Inferior parietal cortex (tissue), 1 donor: Measurements from ENCODE around the gene C1orf210.
A peak's percentile ranks its signal among the peaks of the same experiment; 100 is the strongest.

ENCODE experiments used
- DNase-seq: peaks from one replicate; pipeline ENCODE4 v3.0.0-alpha.2; 2016; ENCODE audit errors: extremely low spot score

C1orf210 gene

DNA sequence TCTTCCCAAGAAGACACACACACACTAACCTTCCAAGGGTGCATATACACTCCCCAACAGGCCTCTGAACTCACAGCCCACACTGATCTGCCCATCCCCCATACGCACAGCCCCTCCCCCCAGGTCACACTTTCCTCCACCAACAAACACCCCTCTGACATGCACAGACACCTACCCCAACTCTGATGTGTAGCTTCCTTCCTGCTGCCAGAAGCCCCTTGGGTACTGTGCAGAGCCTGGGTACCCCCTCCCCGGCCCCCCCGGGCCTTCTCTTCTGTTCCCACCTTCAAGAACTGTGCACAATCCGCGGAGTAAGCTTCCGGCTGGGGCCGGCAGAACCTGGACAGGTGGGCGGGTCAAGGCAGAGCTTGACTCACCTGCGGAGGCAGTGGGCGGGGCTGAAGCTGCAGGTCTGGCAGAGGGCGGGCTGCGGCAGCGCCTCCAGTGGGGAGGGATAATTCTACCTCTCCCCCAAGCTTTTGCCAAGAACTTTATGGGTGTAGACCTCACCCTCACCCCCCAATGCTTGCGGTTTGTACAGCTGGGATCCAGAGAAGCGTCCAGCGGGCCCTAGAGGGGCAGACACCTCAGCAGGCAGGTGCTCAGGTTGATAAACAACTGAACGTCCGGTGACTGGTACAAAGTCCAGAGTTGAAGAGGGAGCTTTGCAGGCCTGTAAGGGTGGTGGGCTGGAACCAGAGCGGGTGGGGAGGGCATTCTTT, at the start of gene C1orf210:
Gene C1orf210, minus strand, starts transcription at position 313 of the 722 bp plus-strand sequence. CDS start 2,311 bp downstream, outside the sequence.
- DNase-seq = no peak

DNA sequence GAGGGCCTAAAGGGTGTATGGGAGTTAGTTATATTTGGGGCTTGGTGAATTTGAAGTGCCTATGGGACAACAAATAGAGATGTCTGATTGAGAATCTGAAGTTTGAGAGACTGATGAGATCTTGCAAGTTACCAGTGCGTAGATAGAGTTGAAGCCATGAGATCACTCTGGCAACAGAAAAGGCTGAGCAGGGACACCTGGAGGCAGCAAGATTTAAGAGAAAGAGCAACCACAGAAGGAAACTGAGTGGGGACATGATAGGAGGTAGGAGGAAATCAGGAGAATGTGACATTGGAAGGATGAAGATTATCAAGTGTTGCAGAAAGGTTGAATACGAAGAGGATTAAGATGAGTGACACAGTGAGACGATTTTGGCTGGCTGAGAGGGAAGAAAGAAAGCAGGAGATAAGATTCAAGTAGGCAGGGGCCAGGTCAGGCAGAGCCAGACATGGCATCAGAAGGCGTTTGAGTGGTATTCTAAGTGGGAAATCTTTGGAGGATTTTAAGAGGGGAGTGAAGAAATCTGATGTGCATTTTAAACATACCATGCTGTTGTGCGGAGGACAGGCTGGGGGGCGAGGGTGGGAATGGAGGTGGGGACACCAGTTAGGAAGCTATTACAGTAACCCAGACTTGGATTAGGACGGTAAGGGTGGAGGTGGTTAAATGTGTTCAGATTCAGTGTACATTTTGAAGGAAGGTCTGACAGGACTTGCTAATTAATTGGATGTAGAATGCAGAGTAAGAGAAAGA, 49.2 kb upstream of the C1orf210 start:
- no peak for DNase-seq

DNA sequence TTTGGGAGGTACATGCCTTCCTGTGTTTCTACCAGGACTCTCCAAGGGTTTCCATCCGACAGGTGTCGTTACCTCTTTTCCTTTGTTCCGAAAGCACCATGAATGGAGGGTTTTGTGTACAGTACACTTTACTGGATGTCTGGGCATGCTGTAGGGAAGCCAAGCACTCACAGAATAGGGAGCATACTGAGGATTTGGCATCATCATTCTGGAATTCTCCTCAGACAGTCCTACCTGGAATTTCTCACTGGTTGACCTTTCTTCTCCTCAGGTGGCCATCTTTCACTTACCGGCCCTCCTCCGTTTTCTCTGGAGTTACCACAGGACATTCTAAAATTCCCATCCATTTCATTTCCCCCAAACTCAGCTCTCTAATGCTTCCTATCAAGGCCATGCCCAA, 46.3 kb upstream of the C1orf210 start:
- DNase-seq = no peak

DNA sequence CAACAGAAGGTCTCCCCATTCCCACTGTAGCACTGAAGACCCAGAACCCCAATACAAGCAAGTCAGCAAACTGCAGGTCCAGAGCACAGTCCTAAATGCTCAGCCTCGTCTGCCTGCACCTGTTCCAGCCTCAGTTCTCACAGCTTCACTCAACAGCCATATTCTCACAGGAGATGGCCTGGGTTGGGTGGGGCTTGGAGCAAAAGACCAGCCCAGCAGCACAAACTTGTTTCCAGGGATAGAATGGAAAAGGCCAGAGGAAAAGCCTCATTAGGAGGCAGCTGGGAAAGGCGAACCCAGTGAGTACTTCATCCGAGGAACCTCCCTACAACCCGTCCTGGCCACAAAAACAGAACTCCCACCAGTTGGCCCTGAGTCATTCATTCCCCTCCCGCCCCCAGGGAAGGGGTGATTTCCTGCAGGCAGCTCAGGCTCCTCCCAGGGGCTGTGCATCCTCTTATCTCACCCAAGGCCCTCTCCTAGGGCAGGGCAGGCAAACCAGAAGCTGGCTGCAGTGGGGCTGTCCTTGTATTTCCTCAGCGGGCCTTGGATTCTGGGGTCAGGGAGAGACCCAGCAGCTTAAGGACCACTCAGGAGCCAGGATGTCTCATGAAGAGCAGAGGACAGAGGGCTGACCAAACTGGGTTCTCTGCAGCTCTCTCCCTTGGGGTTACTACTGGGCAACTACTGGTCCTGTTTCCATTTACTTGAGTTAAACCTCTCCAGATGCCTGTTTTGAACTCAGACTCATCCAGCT, 44.8 kb upstream of the C1orf210 start:
- no peak for DNase-seq

DNA sequence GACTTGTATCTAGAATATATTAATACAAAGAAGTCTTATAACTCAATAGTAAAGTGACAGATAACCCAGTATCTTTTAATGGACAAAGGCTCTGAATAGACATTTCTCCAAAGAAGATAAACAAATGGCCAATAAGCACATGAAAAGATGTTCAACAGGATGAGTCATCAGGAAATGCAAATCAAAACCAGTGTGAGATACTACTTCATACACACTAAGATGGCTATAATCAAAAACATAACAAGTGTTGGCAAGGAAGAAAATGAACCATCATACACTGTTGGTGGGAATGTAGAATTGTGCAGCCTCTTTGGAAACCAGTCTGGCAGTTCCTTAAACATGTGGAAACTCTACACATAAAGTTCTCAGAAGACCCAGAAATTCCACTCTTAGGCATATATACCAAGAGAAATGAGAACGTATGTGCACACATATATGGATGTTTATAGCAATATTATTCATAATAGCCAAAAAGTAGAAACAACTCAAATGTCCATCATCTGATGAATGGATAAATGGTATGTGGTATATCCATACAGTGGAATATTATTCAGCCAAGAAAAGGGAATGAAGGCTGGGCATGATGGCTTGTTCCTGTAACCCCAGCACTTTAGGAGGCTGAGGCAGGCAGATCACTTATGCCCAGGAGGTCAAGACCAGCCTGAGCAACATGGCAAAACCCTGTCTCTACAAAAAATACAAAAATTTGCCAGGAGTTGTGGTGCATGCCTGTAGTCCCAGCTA, 42.3 kb upstream of the C1orf210 start:
- no peak for DNase-seq

DNA sequence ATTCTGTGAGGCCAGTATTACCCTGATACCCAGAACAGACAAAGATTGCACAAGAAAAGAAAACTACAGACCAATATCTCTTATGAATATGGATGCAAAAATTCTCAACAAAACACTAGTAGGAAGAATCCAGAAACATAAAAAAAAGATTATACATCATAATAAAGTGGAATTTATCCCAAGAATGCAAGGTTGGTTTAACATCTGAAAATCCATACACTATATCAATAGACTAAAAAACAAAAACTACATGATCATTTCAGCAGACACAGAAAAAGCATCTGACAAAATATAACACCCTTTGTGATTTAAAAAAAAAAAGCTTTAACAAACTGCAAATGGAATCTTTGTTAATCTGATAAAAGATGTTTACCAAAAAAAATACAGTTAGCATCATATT, 40.0 kb upstream of the C1orf210 start:
- no peak for DNase-seq

DNA sequence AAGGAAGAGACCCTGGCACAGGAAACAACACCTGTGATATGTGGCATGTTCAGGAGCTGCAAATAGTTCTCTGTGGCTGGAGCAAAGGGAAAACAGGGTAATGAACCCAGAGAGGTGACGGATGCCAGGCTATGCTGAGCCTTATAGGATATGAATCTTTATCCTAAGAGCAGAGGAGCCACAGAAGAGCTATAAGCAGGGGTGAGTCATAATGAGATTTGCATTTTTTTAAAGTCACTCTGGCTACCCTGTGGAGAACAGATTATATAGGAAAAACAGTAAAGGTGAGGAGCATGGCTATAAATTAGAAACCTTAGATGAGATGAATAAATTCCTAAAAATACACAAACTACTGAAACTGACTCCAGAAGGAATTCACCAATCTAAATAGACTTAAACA, 39.4 kb upstream of the C1orf210 start:
- no peak for DNase-seq

DNA sequence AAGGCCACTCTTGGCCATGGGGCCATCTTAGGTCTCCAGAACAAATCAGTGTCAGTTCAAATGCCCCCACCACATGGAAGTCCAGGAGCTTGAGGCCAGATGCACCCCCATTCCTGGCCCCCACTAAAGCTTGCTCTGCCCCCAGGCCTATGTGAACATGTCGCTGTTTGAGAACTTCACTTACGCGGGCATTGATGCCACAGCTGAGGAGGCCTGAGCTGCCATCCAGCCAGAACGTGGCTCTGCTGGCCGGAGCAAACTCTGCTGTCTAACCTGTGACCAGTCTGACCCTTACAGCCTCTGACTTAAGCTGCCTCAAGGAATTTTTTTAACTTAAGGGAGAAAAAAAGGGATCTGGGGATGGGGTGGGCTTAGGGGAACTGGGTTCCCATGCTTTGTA, 37.1 kb upstream of the C1orf210 start:
- DNase-seq = no peak

DNA sequence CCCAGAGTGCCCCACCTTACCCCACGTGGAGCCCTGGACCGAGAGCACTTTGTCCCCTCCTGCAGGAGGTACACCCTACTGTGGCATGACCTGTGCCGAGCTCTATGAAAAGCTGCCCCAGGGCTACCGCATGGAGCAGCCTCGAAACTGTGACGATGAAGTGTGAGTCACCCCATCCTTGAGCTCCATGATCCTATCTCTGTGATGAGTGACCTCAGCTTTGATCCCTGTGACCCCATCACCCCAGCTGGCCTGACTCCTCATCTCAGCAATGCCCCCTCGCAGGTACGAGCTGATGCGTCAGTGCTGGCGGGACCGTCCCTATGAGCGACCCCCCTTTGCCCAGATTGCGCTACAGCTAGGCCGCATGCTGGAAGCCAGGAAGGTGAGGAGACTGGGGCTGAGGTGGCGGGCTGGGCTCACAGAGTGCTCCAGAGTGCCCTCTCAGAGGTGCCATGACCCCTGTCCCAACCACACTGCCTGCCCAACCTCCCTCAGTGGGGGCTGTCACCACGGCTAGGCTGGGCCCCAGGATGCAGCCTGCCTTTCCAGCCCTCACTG, 36.0 kb upstream of the C1orf210 start:
- DNase-seq = no peak

DNA sequence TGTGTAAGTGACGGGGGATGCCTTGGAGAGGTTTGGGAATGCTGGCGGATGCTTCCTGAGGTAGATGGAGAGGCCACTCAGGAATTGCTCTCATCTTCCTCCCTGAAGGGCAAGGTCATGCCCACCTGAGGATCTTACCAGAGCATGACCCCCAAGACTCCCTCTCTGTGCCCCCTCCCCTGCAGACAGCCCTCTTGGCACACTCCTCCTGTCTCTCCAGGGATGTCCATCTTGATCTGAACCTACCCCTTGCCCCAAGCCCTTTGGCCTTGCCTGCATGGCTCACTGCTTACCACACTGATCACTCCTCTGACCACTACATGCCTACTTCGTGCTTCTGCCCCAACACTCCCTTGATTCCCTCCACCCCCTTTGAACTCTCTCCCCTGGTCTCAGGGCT, 34.4 kb upstream of the C1orf210 start:
- DNase-seq = no peak

DNA sequence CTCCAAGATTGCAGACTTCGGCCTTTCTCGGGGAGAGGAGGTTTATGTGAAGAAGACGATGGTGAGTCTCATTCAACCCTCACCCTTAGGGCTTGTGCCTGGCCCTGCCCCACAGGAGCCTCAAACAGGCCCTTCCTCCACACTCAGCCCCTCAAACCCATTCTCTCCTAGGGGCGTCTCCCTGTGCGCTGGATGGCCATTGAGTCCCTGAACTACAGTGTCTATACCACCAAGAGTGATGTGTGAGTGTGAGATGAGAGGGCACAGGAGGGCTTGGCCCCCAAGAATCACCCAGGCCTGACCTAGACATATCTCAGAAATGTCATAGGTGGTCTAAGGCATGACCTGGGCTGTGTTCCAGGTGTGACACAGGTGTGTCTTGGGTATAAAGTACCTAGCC, 33.9 kb upstream of the C1orf210 start:
- DNase-seq = no peak

DNA sequence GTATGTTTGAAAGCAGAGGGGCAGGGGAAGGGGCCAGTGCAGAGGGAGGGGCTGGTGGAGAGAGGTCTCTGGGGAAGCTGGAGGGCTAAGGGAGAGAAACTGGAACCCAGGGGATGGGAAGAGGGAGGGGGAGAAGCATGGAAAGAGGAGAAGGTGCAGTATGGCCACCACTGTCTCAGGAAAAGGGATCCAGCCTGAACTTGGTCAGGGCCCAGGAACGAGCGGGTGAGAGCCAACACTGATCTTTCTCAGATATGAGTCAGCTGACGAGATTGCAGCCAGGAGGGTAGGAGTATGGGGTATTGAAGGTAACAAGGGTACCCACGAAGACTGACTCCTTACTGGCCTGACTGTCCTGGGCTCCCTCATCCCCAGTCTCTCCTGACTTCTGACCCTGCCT, 33.5 kb upstream of the C1orf210 start:
- DNase-seq = no peak

DNA sequence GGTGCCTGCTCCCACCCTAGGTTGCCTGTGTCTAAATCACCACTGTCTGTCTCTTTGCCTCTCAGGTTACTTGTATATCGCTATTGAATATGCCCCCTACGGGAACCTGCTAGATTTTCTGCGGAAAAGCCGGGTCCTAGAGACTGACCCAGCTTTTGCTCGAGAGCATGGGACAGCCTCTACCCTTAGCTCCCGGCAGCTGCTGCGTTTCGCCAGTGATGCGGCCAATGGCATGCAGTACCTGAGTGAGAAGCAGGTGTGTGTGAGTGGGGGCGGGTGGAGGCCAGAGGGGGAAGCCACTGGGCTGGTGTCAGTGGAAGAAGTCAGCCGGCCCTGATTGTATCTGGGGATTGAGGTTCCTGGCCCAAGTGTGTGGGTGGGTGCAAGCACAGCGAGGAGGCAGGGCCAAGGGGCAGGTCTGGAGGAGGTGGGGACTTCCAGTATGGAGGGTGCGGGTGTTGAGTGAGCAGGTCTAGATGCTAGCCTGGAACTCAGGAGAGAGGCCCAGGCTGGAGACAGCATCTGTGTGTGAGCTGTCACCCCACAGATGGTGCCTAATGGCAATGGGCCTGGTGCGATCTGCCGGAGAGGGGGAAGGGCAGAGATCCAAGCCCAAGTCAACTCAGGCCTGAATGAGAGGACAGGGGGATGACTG, 32.6 kb upstream of the C1orf210 start:
- DNase-seq = peak; percentile 53

DNA sequence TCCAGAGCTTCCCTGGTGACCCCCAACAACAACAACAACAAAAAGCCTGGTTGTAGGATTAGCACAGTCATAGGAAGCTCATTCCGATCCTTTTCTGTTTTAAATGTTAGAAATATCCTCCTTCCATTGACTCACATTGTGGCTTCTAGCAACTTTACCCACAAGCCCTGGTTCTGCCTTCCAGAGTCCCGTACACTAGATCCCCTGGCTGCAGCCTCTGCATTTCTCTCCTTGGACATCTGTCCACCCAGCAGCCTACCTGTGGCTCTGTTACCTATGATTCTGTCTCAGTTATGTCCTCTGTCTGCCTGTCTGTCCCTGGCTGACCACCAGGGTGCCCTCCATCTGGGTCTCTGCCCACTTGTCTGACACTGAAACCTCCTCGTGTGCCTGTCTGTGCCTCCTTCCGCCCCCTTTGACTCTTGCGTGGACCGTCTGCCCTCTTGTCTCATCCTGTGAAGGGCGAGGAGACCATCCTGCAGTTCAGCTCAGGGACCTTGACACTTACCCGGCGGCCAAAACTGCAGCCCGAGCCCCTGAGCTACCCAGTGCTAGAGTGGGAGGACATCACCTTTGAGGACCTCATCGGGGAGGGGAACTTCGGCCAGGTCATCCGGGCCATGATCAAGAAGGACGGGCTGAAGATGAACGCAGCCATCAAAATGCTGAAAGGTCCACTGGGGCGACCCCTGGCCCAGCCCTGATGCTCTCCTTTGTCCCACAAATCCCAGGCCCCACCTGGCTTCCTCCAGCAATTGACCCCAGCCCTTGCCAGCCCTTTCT, 31.5 kb upstream of the C1orf210 start:
- no peak for DNase-seq

DNA sequence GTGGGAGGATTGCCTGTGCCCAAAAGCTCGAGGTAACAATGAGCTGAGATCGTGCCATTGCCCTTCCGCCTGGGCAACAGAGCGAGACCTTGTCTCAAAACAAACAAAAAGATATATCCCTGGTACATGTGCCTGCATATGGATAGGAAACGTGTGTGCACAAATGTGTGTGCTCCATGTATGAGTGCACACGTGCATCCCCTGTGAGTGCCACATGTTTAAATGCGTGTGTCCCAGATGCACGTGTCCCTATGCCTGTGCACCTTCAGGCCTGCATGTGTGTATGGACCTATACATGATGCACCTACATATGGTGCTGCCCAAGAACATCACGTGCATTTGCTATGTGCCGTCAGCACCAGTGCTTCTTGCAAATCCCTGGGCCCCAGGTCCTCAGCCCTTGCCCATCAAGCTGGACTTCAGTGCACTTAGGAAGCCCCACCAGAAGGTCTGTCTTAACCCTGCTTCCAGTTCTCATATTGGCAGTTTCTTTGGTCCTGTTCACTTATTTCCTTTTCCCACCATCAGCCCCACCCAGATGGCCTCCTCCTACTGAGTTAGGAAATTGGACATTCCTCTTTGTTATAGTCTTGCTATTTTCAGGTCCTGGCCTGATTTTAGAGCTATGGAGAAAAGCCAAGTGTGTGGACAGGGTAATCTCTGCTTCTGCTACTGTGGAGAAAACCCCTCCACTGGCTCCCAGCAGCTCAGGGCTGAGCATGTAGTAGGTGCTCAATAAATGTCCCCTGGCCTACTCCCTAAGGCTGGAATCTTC, 30.8 kb upstream of the C1orf210 start:
- DNase-seq = no peak

DNA sequence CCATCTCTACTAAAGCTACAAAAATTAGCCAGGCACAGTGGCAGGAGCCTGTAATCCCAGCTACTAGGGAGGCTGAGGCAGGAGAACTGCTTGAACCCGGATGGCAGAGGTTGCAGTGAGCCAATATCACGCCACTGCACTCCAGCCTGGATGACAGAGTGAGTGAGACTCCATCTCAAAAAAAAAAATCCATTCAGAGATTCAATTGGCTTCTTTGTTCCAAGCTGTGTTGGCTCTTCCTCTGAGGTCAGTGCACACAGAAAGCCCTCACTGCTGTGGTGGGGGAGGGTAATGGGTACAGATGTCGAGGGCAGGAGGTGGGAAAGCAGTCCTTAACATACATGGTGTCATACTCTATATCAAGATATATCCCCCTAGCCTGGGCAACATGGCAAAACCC, 30.1 kb upstream of the C1orf210 start:
- DNase-seq = peak; percentile 64

DNA sequence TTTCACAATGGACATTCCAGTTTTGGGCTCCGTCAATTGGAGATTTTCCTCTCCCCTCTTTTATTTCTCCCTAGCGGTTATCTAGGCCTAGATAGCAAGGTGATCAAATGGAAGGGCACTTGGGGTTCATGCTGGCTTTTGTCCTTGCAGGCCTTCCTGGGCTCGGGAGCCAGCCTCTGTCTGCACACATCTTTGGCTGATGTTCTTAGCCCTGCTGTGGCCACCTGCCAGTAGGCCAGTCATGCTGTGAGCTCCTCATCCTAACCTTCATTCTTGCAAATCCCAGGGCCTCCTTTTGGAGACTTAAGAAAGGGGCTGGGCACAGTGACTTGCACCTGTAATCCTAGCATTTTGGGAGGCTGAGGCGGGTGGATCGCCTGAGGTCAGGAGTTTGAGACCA, 28.9 kb upstream of the C1orf210 start:
- DNase-seq = no peak

DNA sequence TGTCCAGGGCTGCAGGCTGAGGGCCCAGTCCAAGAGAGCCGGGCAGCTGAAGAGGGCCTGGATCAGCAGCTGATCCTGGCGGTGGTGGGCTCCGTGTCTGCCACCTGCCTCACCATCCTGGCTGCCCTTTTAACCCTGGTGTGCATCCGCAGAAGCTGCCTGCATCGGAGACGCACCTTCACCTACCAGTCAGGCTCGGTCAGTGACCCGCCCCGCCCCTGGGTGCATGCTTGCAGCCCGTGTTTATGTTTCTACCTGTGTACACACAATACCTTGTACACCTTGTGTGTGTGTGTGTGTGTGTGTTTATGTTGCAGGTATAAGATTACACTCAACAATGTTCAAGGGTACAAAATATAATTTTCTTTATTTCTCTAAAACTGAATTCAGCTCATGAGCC, 28.4 kb upstream of the C1orf210 start:
- DNase-seq = no peak
